Heart left ventricle (tissue), 16 donors: ENCODE data around the gene XPNPEP1. TPM values are rescaled to one million over a fixed set of nuclear protein-coding genes. Genes with fewer than 3 reads are reported as not detected.

Source experiments
- ATAC-seq, 4 donors: fragments of 200-7000 bp; cut with Tn5 transposase; one replicate each; pipeline ENCODE4 v1.9.1; 2020 to 2022; ENCODE audit warnings: moderate library complexity in 4 of 4, mild to moderate bottlenecking in 3 of 4, moderate number of reproducible peaks in 1 of 4
- DNase-seq, 5 donors: peaks; one replicate each; pipeline ENCODE4 v3.0.0-alpha.2; 2020
- H3K27ac ChIP-seq, 12 donors: fragments of 200-600 bp; sonication (generic) in 4 of 12; one replicate each; pipeline versions ENCODE4 v1.5.0 to v1.8.0; 2016 to 2022; ENCODE audit warnings: mild to moderate bottlenecking in 2 of 12
- H3K27me3 ChIP-seq, 9 donors: fragments of 200-600 bp; sonication (generic) in 2 of 9; one replicate each; pipeline versions ENCODE4 v1.5.1 to v1.8.0; 2016 to 2022; ENCODE audit warnings: mild to moderate bottlenecking in 3 of 9
- H3K36me3 ChIP-seq, 9 donors: fragments of 200-600 bp; sonication (generic) in 2 of 9; one replicate each; pipeline versions ENCODE4 v1.5.0 to v1.8.0; 2018 to 2022; ENCODE audit warnings: mild to moderate bottlenecking in 2 of 9
- H3K4me1 ChIP-seq, 12 donors: fragments of 200-600 bp; sonication (generic) in 4 of 12; one replicate each; pipeline versions ENCODE4 v1.5.0 to v1.8.0; 2016 to 2022; ENCODE audit warnings: mild to moderate bottlenecking in 3 of 12
- H3K4me3 ChIP-seq, 12 donors: fragments of 200-600 bp; sonication (generic) in 4 of 12; one replicate each; pipeline versions ENCODE4 v1.5.0 to v1.8.0; 2017 to 2022; ENCODE audit warnings: mild to moderate bottlenecking in 9 of 12, moderate library complexity in 4 of 12
- H3K9me3 ChIP-seq, 12 donors: fragments of 200-600 bp; sonication (generic) in 4 of 12; one replicate each; pipeline versions ENCODE4 v1.5.0 to v1.8.0; 2016 to 2022; ENCODE audit warnings: mild to moderate bottlenecking in 1 of 12
- POLR2A ChIP-seq, 2 donors: fragments of 450-650 bp; IDR thresholded peaks; one replicate each; pipeline ENCODE4 v1.6.1; 2017; ENCODE audit warnings: antibody characterized with exemption in 2 of 2, mild to moderate bottlenecking in 2 of 2, moderate library complexity in 2 of 2
- WGBS, 4 donors: extraction: QIAGEN DNeasy Blood & Tissue Kit in 2 of 4; methylation state at CpG; one replicate each; pipeline versions ENCODE4 v1.1.5 to v1.1.7; 2013 to 2018; 5-methylcytosine and 5-hydroxymethylcytosine counted together
- intact Hi-C, 10 donors: fragments of 100-400 bp; cut with DNase I; formaldehyde crosslinking; loops; one replicate each; pipeline versions ENCODE4 v1.11.1 to v1.14.2; 2022
- polyA plus RNA-seq, 2 donors: library from polyadenylated mRNA; stranded (reverse); fragments of 200-250 nt; gene quantifications; one replicate each; pipeline ENCODE4 v1.2.3, GENCODE V29; 2013
- total RNA-seq, 9 donors: library from RNA; depleted of rRNA in 2 of 9; stranded (reverse); fragments of >200 nt in 2 of 9; fragmentation: NEBNext Ultra II Directional in 3 of 9; extraction: Animal tissue kit (Norgen Biotek cat#: 25700) in 3 of 9; gene quantifications; one replicate each; pipeline versions ENCODE4 v1.1.0 to v1.2.4, GENCODE V29; 2016 to 2023
- TF ChIP-seq, protein P1 (sequence below), 12 donors: fragments of 200-600 bp; sonication (generic) in 4 of 12; IDR thresholded peaks; one replicate each; pipeline versions ENCODE4 v1.5.0 to v1.8.0; 2018 to 2022; ENCODE audit warnings: antibody characterized with exemption in 12 of 12, mild to moderate bottlenecking in 5 of 12
- donor health status: ischemic (EF 13 %, LVEDD 7.1; RV severe dilation, severe dysfunction).
- donor health status: healthy with polysubstance abuse.
- donor health status: DM: no; HTN: yes; CAD: no.
- donor health status: DM: no; HTN: no; CAD: no.
- donor health status: ischemic (EF 25% LVEDD 6.9; RV normal size, moderate dysfunction).
- donor health status: ischemic (EF 25% LVEDD 5.7; RV mildly dilated, moderate dysfunction).
- donor health status: healthy.
- donor health status: DM: yes; HTN: yes; CAD: no.
- donor health status: ischemic (EF 35%, LVEDD 5.7; RV mildly dilated, moderate dysfunction).
- donor health status: nonischemic (EF 11% LVEDD 7.7; RV severe dilation, severe dysfunction).
- donor health status: DM: yes; HTN: yes; CAD: no.
- donor health status: PGD.
- donor health status: ischemic (EF 29% LVEDD 5.4; RV normal size, mild dysfunction).
- donor health status: nonischemic (EF 23%, LVEDD 6.1; RV moderate dilation, normal function).

The XPNPEP1 gene
- total and polyA plus RNA-seq, 11 donors, result 14.5 to 77.0 (median 46.2) TPM

DNA sequence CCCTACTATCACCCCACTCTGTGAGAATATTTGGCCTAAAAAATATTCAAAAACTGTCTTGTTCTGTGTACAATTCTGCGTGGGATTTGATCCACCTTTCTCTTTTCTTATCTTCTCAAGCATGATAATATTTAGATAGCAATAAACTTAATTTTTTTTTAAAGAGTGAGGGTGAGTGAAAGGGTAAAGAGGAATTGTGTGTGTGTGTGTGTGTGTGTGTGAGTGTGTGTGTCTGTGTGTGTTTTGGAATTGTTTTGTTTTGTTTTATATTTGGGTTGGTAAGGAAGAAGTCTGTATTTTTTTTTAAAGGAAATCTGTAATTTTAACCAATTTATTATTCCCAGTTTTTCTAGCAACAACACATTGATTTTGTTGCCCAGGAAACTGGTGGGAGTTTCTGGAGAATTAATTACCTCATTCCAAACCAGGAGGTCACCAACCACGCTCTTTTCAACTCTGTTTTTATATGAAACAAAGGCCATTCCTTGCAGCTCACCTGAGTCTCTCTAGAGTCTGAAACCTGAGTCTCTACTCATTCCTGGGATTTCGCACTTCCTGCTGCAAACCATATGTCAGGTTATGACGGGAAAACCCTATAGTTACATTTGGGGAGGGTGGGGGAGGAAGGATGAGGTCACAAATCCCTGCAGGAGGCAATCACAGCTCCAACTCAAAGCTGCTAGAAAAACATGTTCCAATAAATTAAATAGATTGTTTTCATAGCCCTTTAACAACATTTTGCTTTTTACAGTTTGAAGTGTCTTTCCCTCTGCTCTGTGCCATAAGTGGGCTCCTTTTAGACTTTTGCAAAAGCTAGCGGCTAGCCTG is 38.1 kb upstream of the XPNPEP1 start:
- no peak overlapping the region for H3K4me3 ChIP-seq
- H3K9me3 ChIP-seq, result peaks cover 0 to 3% (median 0%) of the 10 kb centered on the region in 12 donors
- no peak for TF ChIP-seq POLR2A (IDR thresholded peaks at IDR 0.05)
- TF ChIP-seq, protein P1, sequence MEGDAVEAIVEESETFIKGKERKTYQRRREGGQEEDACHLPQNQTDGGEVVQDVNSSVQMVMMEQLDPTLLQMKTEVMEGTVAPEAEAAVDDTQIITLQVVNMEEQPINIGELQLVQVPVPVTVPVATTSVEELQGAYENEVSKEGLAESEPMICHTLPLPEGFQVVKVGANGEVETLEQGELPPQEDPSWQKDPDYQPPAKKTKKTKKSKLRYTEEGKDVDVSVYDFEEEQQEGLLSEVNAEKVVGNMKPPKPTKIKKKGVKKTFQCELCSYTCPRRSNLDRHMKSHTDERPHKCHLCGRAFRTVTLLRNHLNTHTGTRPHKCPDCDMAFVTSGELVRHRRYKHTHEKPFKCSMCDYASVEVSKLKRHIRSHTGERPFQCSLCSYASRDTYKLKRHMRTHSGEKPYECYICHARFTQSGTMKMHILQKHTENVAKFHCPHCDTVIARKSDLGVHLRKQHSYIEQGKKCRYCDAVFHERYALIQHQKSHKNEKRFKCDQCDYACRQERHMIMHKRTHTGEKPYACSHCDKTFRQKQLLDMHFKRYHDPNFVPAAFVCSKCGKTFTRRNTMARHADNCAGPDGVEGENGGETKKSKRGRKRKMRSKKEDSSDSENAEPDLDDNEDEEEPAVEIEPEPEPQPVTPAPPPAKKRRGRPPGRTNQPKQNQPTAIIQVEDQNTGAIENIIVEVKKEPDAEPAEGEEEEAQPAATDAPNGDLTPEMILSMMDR (IDR thresholded peaks at IDR 0.05), result no peak
- H3K27ac ChIP-seq, result peak overlapping the region in 3 of 12 donors; percentile 7 to 47 (median 43)
- intact Hi-C loops, result loop anchor here in 1 of 10 donors (10.0 kb wide), 1 partner anchor 67 kb away; no protein-coding TSS in a partner anchor
- H3K36me3 ChIP-seq, result no peaks in the 10 kb centered on the region
- 67 to 75% (median 68%) methylated on average over 5 of the region's 5 CpGs for WGBS, 4 donors
- H3K27me3 ChIP-seq, result no peaks in the 10 kb centered on the region
- peaks cover 0 to 34% (median 8%) of the 10 kb centered on the region in 12 donors for H3K4me1 ChIP-seq
- no peak for ATAC-seq
- no peak for DNase-seq

DNA sequence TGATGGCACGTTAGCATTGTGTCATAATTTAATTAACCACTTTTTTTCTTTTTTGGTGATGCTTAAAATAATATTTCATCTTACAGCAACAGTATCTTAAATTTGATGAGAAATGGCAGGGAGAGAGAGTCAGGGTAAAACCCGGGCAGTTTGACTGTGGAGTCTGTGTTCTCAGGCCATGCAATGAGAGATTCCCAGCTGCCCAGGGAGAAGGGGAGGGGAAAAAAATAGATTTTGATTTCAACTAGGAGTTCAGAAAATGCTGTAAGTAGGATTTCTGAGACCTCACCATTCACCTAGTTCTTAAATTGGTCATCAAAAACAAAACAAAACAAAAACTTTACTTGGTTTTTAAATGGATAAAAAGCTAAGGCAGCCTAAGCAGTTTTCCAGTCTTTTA is 37.4 kb upstream of the XPNPEP1 start:
- no peaks in the 10 kb centered on the region for H3K27me3 ChIP-seq
- peak overlapping the region in 3 of 12 donors; percentile 7 to 47 (median 43) for H3K27ac ChIP-seq
- ATAC-seq, result no peak
- peaks cover 0 to 3% (median 0%) of the 10 kb centered on the region in 12 donors for H3K9me3 ChIP-seq
- H3K36me3 ChIP-seq, result no peaks in the 10 kb centered on the region
- DNase-seq, result no peak
- no peak overlapping the region for H3K4me3 ChIP-seq
- WGBS, 4 donors, result 71 to 84% (median 82%) methylated on average over 2 of the region's 2 CpGs
- H3K4me1 ChIP-seq, result peaks cover 0 to 27% (median 6%) of the 10 kb centered on the region in 12 donors
- TF ChIP-seq, protein P1 (IDR thresholded peaks at IDR 0.05), result no peak
- intact Hi-C loops, result loop anchor here in 1 of 10 donors (10.0 kb wide), 1 partner anchor 66 kb away; no protein-coding TSS in a partner anchor

DNA sequence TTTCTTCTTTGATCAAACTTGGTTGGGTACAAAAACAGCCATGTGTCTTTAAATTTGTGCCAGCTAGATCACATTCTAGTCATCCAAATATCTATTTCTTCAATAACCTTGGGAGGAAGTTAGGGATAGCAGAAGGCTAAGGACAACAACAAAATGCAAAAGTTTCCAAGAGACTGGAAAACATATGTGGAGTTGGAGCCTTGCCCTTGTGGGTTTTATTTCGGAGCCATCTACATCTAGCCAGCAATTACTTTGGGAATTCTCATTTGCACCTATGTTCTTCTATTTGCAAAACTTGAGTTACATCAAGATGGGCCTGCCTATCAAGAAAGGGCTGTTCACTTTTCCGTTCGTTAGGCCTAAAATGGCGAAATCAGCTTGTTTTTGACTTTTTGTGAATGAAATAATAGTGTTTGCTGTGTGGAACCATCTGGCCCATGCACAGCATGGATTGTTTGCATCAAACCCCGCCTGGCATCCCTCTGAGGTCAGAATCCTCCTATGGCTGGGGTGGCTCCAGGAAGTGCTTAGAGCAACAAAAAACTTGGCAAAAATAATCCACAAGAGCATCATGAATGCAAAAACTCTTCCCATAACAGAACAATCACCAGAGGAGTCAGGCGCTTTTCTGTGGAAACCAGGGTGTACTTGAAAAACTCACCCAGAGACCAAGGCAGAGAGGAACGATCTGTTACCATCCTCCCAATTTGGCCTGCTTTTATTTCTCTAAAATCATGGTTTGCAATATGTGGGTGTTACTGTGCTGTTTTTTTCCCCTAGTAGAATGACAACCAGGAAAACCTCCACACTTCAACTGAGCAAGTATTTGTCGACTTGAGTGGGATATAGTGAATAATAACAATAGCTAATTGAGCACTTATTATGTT is 36.2 kb upstream of the XPNPEP1 start:
- 87 to 92% (median 89%) methylated on average over 8 of the region's 8 CpGs for WGBS, 4 donors
- DNase-seq, result no peak
- TF ChIP-seq, protein P1 (IDR thresholded peaks at IDR 0.05), result no peak
- no peak for TF ChIP-seq POLR2A (IDR thresholded peaks at IDR 0.05)
- Histone ChIP-seq H3K4me3 (no peak overlapping the region), H3K9me3 (peaks cover 0 to 3% (median 0%) of the 10 kb centered on the region in 12 donors), H3K27me3 (no peaks in the 10 kb centered on the region), H3K4me1 (peaks cover 0 to 22% (median 6%) of the 10 kb centered on the region in 12 donors), H3K36me3 (no peaks in the 10 kb centered on the region), H3K27ac (no peak overlapping the region)
- intact Hi-C loops, result loop anchor here in 1 of 10 donors (10.0 kb wide), 1 partner anchor 65 kb away; no protein-coding TSS in a partner anchor
- ATAC-seq, result no peak
